Measurements from ENCODE around the gene TMEM163.
"Not testable (repeated sequence)": the region's sequence is repeated elsewhere in the genome, so short reads cannot be mapped to it uniquely, and the experiment has no call there.

TMEM163 gene

GRCh38 chr2:134498654-134499053 is 220.1 kb downstream of the TMEM163 start:
- no peak for DNase-seq (ENCODE audit: low read depth in 3 of 3, low spot score in 1 of 3)

- DNase-seq (ENCODE audit: low read depth in 3 of 3, low spot score in 1 of 3) = no peak
Measured at GRCh38 chr2:134493797-134494196, 225.0 kb downstream of the TMEM163 start.

- DNase-seq (ENCODE audit: low read depth in 3 of 3, low spot score in 1 of 3) = no peak
Measured at GRCh38 chr2:134491771-134492441, 226.9 kb downstream of the TMEM163 start.

- DNase-seq (ENCODE audit: low read depth in 3 of 3, low spot score in 1 of 3) = no peak
Measured at GRCh38 chr2:134491022-134491421, 227.8 kb downstream of the TMEM163 start.

GRCh38 chr2:134490559-134490958 is 228.2 kb downstream of the TMEM163 start:
- no peak for DNase-seq (ENCODE audit: low read depth in 3 of 3, low spot score in 1 of 3)

- no peak for DNase-seq (ENCODE audit: low read depth in 3 of 3, low spot score in 1 of 3)
Measured at GRCh38 chr2:134489732-134490384, 228.9 kb downstream of the TMEM163 start.

- DNase-seq (ENCODE audit: low read depth in 3 of 3, low spot score in 1 of 3) = no peak
Measured at GRCh38 chr2:134482766-134483340, 235.9 kb downstream of the TMEM163 start.

- DNase-seq (ENCODE audit: low read depth in 3 of 3, low spot score in 1 of 3) = no peak
Measured at GRCh38 chr2:134482131-134482723, 236.6 kb downstream of the TMEM163 start.

- no peak for DNase-seq (ENCODE audit: low read depth in 3 of 3, low spot score in 1 of 3)
Measured at GRCh38 chr2:134479696-134480330, 239.0 kb downstream of the TMEM163 start.

- not testable (repeated sequence) for DNase-seq (ENCODE audit: low read depth in 3 of 3, low spot score in 1 of 3)
Measured at GRCh38 chr2:134476982-134477381, 241.8 kb downstream of the TMEM163 start.

GRCh38 chr2:134470561-134471168 is 248.1 kb downstream of the TMEM163 start:
- no peak for DNase-seq (ENCODE audit: low read depth in 3 of 3, low spot score in 1 of 3)

- no peak for DNase-seq (ENCODE audit: low read depth in 3 of 3, low spot score in 1 of 3)
Measured at GRCh38 chr2:134469516-134470115, 249.2 kb downstream of the TMEM163 start.

- DNase-seq (ENCODE audit: low read depth in 3 of 3, low spot score in 1 of 3) = no peak
Measured at GRCh38 chr2:134468776-134469175, 250.0 kb downstream of the TMEM163 start.

GRCh38 chr2:134468164-134468563 is 250.6 kb downstream of the TMEM163 start:
- DNase-seq (ENCODE audit: low read depth in 3 of 3, low spot score in 1 of 3) = no peak

- no peak for DNase-seq (ENCODE audit: low read depth in 3 of 3, low spot score in 1 of 3)
Measured at GRCh38 chr2:134466141-134466540, 252.7 kb downstream of the TMEM163 start.

- no peak for DNase-seq (ENCODE audit: low read depth in 3 of 3, low spot score in 1 of 3)
Measured at GRCh38 chr2:134465228-134466105, 253.3 kb downstream of the TMEM163 start.

- no peak for DNase-seq (ENCODE audit: low read depth in 3 of 3, low spot score in 1 of 3)
Measured at GRCh38 chr2:134463699-134464022, 255.1 kb downstream of the TMEM163 start.

- DNase-seq (ENCODE audit: low read depth in 3 of 3, low spot score in 1 of 3) = no peak
Measured at GRCh38 chr2:134462791-134463698, 255.8 kb downstream of the TMEM163 start.

- no peak for DNase-seq (ENCODE audit: low read depth in 3 of 3, low spot score in 1 of 3)
Measured at GRCh38 chr2:134462275-134462674, 256.5 kb downstream of the TMEM163 start.

Measured in stimulated activated CD4-positive, alpha-beta T cell treated with anti-CD3 and anti-CD28 coated beads, TNF-alpha, amount 100 ng/mL, for 1 hour (primary cell).